NCI-H524 (cell line): Measurements from ENCODE around the gene ZFP36L1.
"Not testable (repeated sequence)": the region's sequence is repeated elsewhere in the genome, so short reads cannot be mapped to it uniquely, and the experiment has no call there.

Experiments
- DNase-seq, 2 experiments: peaks; one replicate each; lab custom pipeline; 2025; lab: John Stamatoyannopoulos, UW

ZFP36L1 gene

DNA sequence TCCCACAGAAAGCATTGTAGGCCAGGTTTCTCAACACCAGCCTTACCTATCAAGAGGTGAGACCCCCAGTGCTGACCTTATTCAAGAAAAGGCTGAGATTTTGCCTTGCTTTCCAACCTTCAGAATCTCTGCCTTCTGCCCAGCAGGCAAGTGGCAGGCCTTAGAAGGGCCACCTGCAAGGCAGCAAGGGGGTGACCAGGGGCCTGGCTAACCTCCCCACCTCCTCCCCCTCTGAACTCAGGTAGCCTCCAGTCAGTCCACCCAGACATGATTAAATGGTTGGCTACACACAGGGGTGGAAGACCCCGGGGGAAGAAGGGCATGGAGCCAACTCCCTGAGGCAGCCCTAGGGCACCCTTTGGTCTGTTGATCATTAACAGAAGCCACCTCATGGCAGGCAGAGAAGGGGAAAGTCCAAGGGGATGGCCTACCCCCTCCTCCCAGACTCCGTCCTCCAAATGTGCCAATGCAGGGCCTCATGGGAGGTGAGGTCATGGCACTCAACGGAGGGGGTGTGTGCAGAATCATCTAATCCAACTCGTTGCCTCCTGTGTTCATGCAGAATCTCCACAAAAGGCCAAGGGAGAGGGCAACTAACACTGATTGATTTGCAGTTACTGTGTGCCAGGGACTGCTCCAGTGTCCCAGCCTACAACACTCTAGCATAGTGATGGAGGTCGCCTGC is 8.5 kb downstream of the ZFP36L1 start:
- DNase-seq: no peak

DNA sequence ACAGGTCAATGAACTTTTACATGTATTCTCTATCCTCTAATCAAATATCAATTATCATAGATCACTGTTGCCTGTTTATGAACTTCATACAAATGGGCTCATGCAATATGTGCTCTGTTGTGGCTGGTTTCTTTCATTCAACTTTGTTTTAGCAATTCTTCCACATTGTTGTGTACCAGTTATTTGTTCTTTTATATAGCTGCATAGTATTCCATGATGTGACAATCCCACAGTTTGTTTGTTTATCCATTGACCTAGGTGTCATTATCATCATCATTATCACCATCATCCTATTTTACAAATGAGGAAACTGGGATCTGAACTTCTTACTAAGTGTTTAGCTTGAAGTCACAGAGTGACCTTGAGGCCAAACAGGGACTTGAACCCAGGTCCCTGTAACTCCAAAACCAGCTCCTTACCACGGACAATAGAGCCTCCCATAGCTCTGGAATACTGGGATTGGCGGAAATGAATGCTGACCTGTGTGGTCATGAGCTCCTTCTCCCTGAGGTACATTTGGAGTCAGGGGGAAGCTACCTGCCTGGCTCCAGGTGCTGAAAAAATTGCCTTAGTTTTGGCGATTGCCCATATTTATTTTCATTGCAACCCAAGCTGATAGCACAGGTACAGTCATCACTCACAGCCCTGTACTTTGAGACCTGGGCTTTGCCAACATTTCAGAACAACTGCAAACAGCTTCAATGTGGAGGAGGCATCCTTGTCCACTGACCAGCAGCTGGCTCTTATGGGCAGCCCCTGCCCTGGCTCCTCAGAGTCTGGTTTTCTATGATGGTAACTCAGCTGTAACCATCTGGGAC is 9.2 kb downstream of the ZFP36L1 start:
- no peak for DNase-seq

DNA sequence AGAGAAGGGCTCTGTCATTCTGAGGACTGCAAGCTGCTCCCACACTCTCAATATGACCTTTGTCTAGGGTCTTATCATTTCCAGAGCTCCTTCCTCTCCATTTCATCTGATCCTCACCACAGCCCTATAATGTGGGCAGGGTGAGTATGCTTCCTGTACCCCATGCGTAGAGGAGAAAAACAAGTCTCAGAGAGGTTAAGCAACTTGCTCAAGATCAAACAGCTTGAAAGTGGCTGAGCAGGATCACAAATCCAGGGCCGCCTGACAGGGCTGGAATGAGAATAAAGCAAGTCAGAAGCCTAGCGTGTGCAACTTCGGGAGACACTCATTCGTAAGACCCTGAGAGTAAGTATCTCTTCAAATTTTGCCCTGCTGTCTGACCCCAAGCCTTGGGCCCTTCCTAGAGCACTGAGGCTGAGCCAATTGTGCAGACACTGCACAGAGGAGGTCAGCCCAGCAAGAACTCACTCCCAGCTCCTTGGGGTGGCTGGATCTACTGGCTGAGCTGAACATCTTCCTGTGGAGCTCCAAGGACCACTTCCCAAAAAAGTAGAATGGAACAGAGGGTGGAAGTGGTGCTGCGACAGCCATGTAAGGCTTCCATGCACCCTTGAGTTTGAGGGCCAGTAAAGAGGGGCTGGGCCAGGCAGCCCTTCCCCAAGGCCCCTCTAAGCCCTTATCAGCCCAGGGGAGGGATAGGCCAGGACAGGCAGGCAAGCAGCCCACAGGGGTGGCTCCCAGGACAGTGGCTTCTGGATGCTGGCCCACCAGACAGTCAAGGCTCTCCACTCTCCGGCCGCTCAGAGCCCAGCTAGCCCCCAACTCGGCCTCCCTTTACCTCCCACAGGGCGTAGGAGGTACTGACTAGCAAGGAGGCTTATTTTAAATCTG is 10.5 kb downstream of the ZFP36L1 start:
- no peak for DNase-seq

DNA sequence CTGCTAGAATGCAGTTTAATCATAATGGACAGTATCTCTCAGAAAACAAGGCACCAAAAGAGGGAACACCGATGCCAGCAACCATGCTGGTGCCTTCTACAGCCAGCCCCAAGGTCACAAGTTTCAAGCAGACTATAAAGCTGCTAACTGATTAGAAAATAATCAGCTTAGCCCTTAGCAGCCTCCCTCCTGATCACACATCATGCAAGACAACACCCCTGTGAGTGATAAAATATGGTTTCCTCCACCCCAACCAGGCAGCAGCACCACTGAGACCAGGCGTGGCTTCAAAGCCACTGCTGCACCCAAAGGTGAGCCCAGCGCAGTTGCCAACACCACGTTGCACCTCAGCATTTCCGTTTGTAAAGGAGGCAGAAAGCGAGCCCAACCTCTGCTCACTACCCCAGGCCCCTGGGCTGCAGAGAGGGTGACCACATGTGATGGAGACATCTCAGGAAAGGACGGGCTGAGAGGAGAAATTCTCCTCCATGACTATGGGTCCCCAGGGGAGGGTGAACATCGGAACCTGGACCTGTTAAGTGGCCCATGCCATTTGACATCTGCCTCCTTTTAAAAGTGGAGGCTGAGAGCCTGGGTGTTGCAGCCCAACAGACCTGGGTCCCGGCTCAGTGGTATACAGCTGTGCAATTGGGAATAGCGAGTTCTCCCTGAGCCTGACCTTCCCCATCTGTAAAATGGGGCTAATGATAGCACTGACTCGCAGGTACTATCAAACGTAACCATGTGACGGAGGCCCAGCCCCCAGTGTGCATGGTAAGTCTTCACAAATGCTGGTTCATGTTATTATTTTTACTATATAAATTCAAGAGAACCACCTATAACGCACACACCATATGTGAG is 11.5 kb downstream of the ZFP36L1 start:
- no peak for DNase-seq

DNA sequence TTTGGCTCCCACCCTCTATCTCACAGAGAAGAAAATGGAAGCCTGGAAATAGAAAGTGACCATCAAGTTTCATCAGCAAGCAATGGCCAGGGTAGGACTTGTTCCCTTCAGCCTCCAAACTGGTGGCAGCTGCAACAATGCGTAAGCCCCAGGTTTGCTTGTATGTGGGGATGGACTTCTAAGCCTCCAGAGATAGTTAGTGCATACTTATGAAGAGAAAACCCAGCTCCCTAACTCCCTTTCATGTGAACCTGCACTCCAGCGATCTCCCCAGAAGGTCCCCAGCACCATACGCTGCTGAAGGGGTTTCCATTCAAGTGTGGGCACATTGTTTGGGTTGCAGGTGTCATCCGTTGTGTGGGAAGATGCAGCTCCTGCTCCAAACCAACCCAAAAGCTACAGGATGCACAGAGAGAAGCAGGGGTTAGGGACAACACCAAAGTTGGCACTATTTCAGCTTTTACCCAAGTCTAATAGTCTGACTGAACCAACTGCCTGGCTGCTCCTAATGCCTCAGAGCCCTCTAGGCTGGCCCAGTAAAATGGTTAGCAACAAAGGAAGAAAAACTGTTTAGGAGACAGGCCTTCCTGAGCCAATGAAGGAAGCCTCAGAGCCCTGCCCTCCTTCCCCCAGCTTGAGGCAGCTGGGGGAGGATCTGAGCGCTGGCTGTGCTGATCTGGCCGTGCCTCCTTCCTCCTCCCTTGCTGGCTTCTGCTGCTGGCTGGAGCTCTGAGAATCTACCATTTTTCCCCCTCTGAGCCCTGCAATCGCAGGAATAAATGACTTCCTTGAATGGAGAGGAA is 12.3 kb downstream of the ZFP36L1 start:
- DNase-seq: no peak

DNA sequence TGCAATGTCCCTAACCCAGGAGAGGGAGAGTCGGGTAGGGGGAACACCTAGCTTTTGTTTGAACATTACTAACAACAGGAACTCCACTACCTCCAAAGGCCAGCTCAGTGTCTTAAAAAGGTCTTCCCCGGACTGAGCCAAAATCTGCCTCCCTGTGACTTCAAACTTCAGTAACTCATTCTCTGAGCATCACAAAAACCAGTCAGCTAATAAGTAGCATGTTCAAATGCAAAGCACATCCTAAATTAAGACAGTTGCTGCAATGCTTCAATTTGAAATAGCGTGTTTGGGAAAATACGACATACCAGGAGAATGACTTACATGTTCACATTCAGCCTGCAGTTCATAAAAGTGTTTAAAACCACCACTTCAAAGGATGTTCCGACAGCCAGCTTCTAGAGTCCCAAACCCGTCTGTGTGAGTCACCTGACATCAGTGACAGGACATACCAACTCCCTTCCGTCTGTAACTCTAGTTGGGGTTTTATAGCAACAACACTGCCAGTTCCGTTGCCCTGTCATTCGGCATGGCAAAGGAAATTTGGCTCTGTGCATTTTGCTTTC is 13.0 kb downstream of the ZFP36L1 start:
- DNase-seq: no peak

DNA sequence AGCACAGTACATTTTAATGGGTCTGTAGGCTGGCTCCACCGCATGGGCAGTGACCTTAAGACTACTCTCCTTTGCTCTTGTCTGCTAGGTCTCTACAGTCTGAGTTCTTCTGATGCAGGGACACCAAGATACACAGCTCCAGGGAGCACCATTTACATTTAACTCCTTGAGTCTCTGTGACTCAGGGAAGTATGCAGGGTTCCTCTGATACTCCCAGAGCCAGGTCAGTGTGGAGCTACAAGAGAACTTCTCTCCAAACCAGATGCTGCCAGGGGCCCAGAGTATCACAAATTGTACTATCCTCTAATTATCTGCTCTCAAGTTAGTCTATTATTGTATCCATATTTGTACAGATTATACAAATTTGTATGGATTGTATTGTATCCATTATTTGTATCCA is 15.2 kb downstream of the ZFP36L1 start:
- no peak for DNase-seq

DNA sequence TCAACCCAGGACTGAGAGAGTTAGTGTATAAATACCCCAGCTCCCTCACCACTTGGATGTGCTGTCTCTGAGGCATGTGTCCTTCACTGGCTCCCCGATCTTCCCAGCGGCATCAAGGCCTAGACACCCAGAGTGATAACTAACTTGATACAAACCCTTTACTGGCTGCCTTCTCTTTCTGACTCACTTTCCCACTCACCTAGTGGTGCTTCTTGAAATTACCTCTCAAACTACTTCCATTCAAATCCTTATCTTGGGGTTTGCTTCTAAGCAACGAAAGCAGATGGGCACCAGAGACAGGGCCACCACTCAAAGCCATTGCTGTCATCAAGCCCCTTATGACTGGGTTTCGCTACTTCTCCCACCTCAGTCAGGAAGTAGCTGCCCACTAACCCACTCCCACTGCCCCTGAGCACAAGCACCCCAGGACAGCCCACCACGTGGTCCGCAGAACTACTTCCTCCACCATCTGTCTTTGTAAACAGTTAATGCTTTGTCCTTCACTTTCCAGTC is 17.2 kb downstream of the ZFP36L1 start:
- DNase-seq: no peak

DNA sequence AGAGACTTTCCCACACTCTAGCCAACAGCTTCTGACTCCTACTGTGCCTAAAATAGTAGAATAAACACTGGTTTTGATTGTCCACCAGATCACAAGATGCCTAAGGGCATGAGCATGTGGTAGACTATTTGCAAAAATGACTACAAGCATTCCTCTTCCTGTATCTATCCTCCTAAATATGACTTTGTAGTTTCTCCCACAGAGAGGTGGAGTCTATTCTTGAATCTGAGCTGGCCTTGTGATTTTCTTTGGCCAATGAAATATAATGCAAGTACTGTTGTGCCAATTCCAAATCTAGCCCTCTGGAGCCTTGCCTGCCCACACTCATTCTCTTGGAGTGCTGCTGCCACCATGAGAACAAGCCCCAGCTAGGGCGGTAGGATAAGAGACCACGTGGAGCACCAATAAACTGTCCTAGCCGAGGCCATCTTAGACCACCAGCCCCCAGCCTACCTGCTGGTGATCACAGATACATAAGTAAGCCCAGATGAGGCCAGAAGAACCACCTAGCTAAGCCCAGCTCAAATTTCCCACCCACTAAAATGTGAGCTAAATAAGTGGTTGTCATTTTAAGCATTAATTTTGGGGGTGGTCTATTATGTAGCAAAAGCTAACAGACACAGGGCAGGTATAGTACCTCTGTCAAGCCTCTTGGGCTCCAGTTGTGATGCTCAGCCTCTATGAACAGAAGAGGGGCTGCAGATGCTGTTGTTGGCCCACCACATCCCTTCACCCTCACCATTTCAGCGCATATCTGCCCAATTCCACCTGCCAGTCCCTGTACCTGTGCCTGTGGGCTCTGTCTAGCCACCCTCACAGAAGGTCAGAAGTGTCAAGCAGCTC is 17.9 kb downstream of the ZFP36L1 start:
- DNase-seq: no peak

DNA sequence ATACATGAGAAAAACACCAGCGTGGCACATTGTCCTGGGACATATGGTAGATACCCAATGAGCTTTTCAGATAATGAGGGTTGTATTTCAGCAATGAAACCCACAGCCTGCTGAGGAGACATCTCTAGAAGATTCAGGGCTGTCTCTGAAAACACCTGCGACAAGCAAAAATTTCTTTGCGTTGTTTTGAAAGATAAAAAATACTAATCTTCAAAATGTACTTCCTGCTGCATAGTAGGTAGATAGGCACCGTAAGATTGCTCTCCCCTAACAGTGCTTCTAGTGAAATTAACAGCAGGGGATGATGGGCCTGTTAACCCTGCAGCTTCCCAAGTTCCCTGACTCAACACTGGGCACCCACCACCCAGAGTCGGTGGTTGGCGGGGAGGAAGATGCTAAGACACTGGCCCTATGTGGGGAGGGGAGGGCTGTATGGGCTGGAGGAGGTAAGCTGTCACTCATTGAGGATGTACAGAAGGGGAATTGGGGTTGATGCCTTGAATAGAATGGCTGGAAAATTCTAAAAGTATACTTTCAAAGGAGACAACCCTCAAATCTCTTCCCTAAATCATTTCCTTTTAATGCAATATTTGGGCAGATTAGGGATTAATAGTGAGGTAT is 20.0 kb downstream of the ZFP36L1 start:
- no peak for DNase-seq

DNA sequence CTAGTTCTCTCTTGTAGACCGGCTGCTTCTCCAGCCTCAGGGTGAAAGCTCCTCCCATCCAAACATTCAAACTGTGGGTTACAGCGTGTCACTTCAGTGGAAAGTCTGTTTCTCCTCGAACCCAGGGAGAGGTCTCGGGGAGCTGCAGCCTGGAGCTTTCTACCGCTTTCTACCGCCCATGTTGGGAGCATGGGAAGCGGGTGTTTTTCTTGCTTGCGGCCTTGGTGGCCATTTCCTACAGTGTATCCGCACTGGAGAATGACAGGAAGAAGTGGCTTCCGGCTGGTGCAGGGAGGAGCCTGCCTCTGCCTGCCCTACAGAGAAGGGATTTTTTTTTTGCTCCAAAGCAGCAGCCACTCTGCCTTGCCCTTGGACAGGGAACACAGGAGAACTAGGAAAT is 21.2 kb downstream of the ZFP36L1 start:
- DNase-seq: no peak

DNA sequence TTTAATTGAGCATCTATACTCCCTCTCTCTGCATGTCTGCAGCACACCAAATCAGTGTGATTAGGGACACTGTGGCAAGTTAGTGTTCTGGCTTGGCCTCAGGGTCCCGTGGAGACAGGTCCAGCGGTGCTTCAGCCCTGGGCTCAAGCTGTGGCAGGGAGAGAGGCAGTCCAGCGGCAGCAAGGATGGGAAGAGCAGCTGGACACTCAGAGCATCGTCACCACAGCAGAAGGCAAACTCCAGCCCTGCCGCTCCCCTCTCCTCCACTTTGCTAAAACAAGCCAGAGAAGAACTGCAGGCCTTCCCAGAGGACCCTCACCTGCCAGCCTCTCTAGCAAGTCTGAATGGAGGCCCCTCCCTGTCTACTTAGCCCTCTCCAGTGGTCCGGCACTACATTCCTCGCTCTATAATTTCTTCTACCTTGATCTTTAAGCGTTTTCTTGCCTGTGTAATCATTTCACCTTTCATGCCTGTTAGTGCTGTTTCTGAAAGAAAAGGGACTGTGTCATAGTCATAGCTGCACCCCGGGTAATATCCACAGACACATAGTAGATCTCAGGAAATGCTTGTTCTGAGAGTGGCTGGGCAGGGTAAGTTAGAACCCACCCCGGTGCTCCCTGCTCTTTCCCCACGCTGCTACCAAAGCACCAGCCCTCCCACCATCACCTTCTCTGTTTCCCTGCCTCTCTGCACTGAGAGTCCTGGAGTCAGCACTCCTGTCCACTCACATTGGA is 22.1 kb downstream of the ZFP36L1 start:
- no peak for DNase-seq

DNA sequence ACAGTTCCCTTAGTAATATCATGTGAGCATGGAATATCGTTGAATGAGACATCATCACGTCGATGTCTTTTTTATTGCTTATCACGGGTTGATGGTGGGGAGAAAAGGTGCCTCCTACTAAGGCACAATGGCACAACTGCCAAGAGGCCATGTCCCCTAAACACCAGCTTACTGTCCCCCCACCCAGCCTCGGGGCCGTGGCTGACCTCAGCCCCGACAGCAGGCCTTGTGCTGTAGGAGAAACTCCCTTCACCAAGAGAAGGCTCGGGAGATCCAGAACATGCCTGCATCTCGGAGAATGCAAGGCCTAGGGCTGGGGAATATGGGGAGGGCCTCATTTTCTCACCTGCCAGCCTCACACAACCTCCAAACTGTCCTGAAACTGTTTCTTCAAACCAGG is 22.8 kb downstream of the ZFP36L1 start:
- no peak for DNase-seq

DNA sequence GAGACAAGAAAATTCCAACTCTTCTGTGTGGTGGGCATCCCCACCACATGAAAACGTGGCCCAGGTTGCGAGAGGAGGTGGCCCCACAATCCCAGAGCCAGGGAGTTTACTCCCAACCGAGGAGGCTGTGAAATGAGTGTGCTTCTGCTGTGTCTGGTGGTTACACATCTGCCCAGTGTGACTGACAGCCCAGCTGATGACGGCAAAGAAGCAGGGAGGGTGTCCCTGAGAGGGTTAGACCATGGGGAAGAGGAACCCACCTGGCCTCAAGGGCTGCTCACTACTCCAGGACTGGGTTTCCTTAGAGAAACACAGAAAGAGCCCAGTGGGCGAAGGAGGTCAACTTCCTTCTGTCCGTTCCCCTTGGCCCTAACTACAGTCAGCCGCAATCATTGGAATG is 24.6 kb downstream of the ZFP36L1 start:
- DNase-seq: no peak

DNA sequence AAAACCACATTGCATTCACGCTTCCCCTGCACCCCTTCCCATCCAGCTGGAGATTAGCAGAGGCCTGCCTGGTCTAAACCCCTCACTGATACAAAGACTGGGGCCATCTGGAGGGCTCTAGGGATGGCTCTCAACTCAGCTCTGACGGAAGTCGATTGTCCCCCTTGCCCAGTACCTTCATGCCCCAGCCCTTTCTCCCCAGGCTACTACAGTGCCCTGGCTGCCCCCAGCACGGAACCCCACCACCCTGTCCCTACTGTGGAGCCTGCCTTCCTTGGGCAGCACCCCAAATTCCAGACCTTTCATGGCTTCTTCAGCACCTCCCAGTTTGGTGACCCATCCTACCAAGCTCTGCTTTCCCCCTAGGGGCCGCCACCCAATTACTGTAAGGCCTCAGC is 25.6 kb downstream of the ZFP36L1 start:
- no peak for DNase-seq

DNA sequence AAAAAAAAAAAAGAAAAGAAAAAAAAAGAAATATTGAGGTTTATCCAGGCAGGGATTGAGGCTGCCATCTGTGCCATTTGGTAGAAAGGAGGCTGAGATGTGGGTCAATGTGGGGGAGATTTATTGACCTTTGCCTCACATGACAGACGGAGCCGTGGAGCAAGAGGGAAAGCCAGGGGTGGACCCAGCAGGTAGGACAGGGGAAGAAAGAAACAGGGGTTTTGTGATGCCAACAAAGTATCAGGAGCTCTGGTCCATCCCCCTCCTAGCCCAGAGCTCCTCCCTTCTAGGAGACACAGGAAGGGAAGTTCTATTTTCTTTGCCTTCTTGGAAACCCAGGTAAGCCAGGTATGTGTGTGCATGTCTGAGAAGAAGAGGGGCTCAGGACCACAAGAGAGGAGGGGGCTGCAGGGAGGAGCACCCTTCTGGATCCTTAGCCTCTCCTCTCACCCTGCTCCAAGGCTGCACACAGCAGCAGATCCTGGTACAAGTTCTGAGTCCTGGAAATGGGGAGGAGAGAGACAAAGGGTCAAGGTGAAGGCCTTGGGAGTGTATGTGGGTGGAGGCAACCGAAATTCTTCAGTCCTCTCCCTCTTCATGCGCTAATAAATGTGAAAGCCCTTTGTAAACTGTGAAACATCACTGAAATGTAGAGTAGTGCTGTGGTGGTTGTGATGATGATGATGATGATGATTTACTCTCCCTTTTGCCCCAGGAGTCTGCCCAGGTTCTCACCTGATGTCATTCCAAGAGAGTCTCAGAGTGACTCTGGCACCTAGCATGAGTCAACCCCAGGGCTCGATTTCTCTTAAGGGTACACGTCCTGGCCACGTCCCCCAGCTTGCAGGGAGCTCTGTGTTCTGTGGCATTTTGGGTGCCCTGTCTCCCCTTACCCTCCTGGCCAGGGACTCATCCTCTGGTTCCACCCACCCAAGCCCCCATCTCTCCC is 26.3 kb downstream of the ZFP36L1 start:
- DNase-seq: no peak

DNA sequence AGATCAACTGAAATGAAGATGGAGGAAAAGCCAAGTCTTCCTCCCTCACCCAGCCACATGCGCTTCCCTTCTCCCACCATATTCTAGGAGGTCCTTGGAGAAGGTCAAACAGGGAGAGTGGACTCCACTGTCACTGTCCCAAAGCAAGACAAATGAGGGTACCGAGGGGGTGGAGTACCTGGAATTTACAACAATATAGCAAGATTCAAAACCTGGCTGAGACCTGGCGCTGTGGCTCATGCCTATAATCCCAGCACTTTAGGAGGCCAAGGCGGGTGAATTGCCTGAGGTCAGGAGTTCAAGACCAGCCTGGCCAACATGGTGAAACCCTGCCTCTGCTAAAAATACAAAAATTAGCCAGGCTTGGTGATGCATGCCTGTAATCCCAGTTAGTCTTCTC is 29.0 kb downstream of the ZFP36L1 start:
- not testable (repeated sequence) for DNase-seq
